Measurements from ENCODE around the gene GPR143.
"Not testable (repeated sequence)": the region's sequence is repeated elsewhere in the genome, so short reads cannot be mapped to it uniquely, and the experiment has no call there.

Gene GPR143

DNA sequence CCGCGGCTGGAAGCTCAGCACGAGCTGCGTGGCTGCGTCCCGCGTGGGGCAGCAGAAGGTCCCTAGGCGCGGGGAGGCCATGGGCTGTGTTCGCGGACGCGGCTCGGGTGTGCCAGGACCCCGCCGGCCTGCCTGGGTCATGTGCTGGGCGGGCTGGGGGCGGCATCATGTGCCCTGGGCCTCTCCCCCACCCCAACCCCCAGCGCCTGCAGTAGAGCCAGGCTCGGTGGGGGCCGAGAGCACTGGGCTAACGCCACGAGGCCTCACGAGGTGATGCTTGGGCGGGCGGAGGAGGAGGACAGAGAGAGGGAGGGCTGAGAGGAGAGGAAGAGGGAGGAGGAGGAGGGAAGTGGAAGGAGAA, at the start of gene GPR143:
Gene GPR143 (minus strand): TSS at position 111 of the 361 bp plus-strand sequence. CDS start 30 bp downstream, at position 81.
- DNase-seq (ENCODE audit: low read depth in 2 of 2, low spot score in 1 of 2) = no peak

DNA sequence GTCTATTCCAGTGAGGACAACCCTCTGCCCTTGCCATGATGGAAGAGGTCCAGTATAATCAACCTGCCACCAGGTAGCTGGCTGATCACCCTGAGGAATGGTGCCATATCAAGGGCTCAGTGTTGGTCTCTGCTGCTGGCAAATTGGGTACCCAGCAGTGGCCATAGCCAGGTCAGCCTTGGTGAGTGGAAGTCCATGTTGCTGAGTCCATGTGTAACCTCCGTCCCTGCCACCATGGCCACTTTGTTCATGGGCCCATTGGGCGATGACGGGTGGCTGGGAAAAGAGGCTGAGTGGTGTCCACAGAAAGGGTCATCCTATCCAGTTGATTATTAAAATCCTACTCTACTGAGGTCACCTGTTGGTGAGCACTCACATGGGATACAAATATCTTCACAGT, 45.4 kb upstream of the GPR143 start:
- DNase-seq (ENCODE audit: low read depth in 2 of 2, low spot score in 1 of 2) = not testable (repeated sequence)

DNA sequence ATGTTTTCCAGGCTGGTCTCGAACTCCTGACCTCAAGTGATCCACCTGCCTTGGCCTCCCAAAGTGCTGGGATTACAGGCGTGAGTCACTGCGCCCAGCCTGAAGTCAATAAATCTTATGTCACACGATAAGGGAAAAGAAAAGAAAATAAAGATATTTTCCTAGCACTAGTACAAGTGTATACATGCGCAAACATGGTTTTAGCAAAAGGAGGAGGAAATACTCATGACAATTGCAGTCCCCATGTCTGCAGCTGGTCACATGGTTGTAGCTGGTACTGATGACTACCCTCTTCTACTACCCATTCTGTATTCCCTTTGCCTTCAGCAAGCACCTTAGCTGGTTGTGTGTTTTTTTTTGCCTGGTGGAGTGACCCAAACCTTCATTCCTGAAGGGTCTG, 44.2 kb upstream of the GPR143 start:
- DNase-seq (ENCODE audit: low read depth in 2 of 2, low spot score in 1 of 2) = not testable (repeated sequence)

DNA sequence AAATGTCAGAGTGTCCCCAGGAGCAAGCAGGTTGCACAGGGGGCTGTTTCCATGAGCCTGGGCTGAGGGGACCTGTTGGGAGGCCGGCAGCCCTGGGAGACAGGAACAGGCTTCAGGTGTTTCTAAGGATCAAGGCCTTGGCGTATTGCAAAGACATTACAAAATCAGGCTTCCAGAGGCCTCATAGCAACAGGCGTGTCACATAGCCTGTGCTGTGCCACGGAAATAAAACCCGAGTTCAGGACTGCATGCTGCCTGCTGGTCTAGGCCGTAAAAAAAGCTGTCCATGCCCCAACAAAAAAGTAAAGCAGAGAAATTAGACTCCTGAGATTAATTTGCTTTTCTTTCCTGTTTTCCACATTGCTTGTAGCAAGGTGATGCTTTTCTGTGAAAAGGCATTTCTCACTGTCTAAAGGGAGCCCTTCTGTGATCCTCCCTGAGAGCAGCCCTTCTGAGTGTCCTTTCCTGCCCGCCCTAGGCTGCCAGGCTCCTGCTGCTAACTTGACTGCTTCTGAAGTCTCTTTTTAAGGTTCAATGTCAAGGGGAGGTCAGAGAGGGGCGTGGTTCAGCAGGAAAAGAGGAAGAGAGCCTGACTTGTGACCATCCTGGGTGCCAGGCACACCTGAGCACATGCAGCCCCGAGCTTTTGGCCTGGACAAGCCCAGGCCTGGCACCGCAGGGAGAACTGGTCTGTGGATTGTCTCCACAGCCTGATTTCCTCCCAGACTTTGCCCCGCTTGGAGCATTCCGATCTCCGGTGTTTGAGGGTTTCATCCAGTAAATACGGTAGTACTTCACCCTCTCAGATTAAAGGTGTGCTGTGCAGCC, 41.9 kb upstream of the GPR143 start:
- DNase-seq (ENCODE audit: low read depth in 2 of 2, low spot score in 1 of 2) = no peak

DNA sequence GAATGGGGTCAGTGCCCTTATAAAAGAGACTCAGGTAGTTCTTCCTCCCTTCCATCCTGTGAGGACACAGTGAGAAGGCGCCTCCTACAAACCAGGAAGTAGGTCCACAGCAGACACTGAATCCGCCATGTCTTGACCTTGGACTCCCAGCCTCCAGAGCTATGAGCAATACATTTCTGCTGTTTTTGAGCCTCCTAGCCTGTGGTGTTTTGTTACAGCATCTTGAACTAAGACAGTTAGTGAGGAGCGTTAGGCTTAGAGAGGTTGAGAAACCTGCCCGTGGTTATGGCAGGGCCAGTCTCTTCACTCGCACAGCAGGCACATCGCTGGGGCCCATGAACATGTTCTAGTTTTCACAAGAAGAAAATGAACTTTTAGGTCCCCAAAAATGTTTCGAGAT, 40.3 kb upstream of the GPR143 start:
- DNase-seq (ENCODE audit: low read depth in 2 of 2, low spot score in 1 of 2) = no peak

DNA sequence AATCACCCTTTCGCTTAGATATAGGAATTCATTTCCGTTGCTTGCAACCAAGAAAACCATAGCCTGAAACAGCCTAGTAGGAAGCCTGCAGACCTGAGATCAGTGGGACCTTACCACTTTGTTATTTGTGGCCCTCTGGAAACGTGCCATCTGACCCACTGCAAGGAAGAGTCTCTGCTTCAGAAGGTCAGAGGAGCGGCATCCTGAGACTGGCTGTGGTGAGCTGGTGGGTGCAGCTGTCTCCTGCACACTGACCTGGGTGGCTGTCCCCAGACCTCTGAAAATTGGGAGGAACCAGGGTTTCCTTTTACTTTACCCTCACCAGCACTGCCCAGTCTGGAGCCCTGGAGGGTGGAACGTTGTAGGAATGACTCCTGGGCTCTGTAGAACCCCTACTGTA, 38.8 kb upstream of the GPR143 start:
- DNase-seq (ENCODE audit: low read depth in 2 of 2, low spot score in 1 of 2) = no peak

DNA sequence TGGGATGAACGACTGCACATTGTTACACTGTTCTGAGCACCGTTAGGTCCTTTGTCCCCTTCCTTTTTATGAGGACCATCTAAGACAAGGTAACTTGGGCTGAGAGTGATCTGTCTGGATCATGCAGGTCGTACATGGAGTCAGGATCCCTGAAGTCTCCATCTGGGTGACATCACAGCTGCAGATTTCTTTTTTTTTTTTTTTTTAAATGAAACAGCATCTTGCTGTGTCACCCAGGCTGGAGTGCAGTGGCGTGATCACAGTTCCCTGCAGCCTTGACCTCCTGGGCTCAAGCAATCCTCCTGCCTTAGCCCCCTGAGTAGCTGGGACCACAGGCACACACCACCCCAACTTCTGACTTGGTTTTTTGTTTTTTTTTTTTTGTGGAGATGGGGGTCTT, 37.1 kb upstream of the GPR143 start:
- DNase-seq (ENCODE audit: low read depth in 2 of 2, low spot score in 1 of 2) = no peak

DNA sequence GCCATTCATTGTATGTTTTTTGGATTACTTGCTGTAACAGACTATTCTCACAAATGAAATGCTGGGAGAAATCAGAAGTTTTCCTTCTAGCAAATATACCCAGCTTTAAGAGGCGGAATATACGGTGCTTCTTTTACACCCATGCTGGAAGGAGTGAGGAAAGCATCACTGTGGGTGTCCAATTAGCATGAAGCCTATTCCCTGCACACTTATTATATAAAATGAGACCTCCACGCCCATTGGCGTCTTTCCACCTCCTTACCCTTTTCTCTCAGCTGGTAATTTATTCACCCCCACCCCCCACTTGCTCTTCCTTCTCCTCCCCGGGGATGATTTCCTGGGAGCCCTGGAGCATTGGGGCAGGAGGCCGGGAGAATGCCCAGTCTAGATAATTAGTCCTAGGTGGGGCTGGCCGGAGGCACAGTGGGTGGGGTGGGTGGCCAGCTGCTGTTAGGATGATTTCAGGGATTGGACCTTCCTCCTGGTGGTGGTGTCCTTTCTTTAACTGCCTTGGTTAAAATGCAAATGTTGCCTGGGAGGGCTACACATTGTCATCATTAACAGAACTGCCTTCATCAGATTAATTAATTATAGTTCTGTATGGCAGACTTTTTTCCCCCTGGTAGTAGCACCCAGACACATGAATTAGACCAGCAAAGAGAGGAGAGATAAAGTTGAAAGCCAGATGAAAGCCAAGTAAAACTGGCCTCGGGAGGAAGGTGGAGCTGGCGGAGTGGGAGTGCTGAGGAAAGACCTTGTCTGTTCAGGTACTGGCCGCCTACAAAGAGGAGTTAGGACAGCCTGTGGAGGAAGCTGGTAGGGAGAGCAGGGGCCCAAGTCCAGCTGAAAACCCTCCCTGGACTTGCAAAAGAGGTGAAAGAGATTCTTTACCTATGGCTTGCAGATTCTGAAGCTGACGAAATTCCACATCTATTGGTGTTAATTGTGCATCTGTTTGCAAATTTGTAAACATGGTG, 32.0 kb upstream of the GPR143 start:
- no peak for DNase-seq (ENCODE audit: low read depth in 2 of 2, low spot score in 1 of 2)

DNA sequence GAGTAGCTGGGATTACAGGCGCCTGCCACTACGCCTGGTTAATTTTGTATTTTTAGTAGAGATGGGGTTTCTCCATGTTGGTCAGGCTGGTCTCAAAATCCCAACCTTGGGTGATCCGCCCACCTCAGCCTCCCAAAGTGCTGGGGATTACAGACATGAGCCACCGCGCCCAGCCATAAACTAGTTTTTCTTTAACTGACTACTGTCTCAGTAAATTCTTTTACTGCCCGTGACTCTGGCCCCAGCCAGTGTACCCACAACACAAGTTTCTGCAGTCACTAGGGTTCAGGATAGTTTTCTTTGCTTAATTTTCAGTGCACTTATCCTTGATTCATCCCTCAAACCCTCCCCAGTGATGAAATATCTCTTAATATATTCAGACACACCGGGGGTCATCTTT, 28.8 kb upstream of the GPR143 start:
- DNase-seq (ENCODE audit: low read depth in 2 of 2, low spot score in 1 of 2) = no peak

DNA sequence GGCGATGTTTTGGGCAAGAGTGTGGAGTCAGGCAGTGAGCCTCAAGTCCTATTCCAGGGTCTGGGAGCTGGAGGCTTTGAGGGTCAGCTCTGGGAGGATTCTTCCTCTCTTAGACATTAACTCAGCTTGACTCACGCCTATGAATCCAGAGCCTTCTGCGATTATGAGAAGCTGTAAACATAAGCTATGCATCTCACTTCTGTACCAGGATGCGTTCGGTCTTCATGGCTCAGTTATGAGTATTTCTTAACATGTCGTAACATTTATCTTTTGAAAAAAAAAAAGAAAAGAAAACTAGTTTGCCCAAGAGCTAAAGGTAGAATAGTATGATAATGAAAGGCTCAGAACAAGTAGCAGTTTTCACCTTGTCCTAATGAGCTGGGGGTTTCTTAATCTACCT, 25.2 kb upstream of the GPR143 start:
- DNase-seq (ENCODE audit: low read depth in 2 of 2, low spot score in 1 of 2) = no peak

DNA sequence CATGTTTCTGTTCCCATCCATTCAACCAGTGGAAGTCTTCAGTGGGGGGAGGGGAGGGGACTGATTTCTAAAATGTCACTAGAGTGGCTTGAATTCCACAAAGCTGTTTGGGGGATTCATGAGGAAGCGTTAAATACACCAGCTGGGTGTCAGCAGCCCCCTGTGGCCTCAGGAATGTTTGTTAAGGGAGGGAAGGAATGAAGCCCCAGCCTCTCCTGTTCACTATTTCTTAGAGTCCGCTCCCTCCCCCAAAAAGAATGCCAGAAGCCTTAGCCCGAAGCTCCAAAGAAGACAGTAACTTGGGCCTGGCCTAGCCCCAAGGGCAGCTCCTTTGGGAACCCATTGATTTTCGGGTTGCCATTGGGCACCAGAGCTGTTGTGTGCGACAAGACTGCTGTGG, 23.9 kb upstream of the GPR143 start:
- no peak for DNase-seq (ENCODE audit: low read depth in 2 of 2, low spot score in 1 of 2)

DNA sequence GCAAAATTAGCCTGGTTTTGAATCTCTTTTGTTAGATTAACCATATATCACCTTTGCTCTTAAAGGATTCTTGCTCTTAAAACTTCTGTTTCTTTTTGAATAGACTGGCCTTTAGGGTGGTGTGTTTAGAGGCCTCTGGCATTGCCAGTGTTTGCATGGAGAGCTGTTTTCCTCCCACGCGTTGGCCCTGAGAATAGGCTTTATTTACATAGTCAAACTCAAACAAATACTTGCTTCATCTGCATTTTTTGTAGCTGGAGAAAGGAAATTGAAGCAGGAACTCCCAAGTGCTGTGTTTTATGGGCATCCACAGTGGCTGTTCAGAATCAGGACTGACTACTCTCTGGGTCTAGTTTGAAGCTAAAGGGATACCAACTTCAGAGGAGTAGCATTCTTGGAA, 23.3 kb upstream of the GPR143 start:
- DNase-seq (ENCODE audit: low read depth in 2 of 2, low spot score in 1 of 2) = no peak

DNA sequence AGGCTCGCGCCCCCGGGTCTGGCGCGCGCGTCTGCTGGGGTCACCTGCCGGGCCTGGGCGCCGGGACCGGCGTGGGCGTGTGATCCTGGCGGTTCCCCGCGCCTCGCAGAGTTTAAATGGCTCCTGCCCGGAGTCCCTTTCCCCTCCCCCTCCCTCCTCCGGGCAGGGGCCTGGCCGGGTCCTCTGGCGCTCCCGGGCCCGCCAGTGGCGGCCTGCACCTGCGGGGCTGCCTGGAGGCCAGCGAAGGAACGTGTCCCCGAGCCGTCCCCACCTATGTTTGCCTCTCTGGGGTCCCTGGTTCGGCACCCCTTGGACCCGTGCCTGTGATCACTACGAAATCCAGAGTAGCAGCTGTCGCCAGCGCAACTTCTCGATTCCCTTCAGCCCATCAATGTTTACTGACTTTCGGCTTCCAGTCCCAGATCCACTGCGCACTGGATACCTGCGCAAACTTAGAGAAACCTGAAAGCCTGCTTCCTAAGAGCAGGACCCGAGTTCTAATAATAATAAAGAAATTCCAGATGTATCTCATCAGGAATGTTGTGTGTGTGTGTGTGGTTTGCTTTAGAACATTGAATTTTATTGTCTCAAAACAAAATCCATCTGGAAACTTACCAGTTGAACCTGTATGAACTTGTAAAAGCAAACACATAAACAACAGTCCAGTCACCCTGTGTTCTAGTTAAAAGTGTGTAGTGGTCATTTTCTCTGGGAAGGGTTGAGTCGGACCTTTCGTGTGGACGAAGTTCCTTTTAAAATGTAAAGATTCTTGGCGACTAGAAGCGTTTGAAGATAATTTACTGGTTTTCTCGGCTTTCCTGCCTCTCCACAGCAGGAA, 21.4 kb upstream of the GPR143 start:
- no peak for DNase-seq (ENCODE audit: low read depth in 2 of 2, low spot score in 1 of 2)

DNA sequence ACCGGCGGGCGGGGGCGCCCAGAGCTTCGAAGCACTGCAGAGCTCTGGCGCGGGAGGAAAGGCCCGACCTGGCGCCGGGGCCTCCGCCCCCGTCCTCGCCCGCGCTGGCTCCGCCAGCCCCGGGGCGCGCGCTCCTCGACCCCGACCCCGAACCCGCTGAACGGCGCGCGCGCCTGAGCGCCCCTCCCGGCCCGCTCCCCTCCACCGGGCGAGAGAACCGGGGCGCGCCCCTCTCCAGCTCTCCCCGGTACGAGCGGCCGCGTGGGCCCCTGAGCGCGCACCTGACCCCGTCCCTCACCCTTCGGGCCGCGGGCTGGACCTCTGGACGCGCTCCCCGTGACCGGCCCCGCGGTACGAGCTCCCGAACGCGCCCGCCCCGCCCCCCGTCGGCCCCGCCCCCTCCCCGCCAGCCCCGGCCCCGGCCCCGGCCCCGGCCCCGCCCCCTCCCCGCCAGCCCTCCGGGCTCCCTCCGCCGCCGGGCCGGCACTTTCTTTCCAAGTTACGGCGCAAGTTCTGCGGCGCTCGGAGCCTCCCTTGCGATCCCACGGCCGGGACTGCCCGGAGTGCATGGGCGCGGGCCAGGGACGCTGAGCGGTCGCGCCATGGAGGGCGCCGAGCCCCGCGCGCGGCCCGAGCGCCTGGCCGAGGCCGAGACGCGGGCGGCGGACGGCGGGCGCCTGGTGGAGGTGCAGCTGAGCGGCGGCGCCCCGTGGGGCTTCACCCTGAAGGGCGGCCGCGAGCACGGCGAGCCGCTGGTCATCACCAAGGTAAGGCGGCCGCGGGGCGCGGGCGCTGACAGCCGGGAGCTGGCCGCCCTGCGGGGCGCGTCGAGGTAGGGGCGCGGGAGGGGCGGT, 20.5 kb upstream of the GPR143 start, which contains the start of gene SHROOM2:
Gene SHROOM2 (plus strand): TSS at position 486 of the 854 bp plus-strand sequence. CDS start 117 bp downstream, at position 603.
- DNase-seq (ENCODE audit: low read depth in 2 of 2, low spot score in 1 of 2) = no peak

DNA sequence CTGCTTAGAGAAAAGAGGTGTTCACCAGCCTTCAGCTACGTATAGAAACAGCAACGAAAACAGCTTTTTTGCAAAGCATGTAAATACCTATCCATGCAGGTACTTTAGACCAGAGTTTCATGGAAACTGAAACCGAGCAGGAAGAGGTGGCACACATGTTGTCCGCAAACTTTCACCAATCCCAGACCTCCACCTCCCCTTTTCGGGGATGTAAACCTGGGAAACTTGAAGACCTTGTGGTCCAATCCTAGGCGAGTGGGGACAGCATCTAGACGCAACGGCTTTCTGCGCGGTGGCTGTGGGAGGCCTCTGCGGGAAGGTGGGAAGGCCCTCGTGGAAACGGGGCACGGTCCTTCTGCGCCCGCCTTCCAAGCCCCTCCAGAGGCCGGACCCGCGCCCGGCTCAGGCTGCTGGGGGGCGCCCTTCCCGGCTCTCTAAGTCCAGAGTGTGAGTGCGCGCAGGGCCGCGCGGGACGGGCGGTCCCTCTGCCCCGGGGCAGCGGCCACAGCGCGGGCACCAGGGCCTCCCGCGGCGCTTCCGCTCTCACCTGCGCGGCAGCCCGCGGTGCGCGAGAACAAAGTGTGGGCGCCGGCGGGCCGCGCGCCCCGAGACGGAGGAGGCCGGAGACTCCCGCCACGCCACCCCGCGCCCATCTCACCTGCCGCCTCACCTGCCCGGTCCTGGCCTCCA, 19.8 kb upstream of the GPR143 start:
- no peak for DNase-seq (ENCODE audit: low read depth in 2 of 2, low spot score in 1 of 2)

DNA sequence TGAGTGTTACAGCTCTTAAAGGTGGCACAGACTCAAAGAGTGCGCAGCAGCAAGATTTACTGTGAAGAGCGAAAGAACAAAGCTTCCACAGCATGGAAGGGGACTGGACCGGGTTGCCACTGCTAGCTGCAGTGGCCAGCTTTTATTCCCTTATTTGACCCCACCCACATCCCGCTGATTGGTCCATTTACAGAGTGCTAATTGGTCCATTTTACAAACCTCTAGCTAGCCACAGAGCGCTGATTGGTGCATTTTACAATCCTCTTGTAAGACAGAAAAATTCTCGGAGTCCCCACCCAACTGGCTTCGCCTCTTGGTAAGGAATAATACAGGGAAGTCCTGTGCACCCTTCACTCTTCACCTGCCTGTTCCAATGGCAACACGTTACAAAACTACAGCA, 18.7 kb upstream of the GPR143 start:
- DNase-seq (ENCODE audit: low read depth in 2 of 2, low spot score in 1 of 2) = no peak

DNA sequence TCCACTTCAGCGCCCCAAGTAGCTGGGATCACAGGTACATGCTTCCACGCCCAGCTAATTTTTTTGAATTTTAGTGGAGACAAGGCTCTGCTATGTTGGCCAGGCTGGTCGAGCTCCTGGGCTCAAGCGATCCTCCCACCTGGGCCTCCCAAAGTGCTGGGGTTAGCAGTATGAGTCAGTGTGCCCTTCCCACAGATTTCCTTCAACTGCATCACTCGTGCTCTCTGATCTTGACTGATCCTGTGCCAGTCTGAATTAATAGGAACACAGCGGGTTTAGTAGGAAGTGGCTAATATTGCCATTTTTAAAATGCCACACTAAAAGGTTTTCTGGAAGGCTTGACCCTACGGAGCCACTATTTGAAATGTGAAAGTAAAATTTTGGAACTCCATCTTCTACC, 16.3 kb upstream of the GPR143 start:
- no peak for DNase-seq (ENCODE audit: low read depth in 2 of 2, low spot score in 1 of 2)

DNA sequence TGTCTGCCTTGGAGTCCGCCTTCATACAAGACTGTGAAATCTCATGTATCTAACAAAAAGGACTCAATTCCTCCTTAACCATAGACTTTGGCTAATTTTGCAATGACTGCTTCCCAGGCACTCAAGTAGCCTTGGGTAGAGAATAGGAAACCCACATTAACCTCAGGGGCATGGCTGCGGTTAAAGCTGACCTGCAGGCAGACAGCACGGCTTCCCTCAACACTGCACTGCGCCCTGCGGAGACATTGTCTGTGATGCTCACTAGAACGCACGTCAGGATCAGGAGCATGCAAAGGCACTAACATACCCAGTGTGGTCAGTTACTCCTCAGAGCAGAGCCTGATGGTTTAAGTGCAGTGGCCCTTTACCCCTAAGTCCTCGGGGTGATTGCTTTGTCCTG, 10.3 kb upstream of the GPR143 start:
- DNase-seq (ENCODE audit: low read depth in 2 of 2, low spot score in 1 of 2) = no peak

DNA sequence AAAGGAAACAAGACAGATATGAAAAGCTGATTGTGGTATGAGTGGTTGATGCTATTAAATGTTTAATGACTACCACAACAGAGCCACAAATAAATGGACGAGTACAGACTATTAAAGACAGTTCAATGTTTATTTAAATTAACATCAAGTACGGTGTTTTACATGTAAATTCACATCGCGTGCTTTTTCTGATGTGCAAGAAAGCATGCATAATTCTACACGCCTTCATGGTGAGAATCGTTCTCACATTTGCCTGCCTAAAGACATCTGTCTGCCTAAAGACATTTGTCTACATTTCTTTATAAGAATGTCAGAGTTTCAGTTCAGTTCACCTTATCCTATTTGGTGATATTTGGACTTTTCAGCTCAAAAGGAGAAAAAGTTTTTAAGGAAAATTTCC, 7.3 kb upstream of the GPR143 start:
- no peak for DNase-seq (ENCODE audit: low read depth in 2 of 2, low spot score in 1 of 2)

DNA sequence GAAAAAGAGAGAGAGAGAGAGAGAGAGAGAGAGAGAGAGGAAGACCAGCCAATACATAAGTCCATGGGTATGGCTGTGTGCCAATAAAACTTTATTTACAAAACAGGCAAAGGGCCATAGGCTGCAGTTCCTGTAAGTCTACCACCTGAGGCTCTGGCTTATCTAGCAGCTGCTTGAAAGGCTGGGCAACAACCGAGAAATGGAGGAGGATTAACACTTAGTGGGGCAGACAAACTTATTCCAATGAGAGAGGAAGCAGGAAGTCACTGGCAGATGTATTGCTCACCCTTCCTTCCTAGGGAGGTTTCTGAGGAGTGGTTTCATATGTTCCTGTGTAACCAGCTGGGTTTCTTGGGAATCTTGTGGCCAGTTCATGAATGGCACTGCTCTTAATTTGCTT, 4.7 kb upstream of the GPR143 start:
- DNase-seq (ENCODE audit: low read depth in 2 of 2, low spot score in 1 of 2) = no peak

All from stimulated activated CD8-positive, alpha-beta memory T cell treated with anti-CD3 and anti-CD28 coated beads, Interleukin-4, amount 100 ng/mL, for 1 hour (primary cell).